Ovary (tissue), 9 donors: ENCODE measurements around the gene RPL36. TPM values are rescaled to one million over a fixed set of nuclear protein-coding genes. Genes with fewer than 3 reads are reported as not detected.

Source experiments
- DNase-seq, 5 donors: peaks; one replicate each; pipeline ENCODE4 v3.0.0-alpha.2; 2019 to 2020
- H3K27ac ChIP-seq, 2 donors: fragments of 200-600 bp; one replicate each; pipeline versions ENCODE4 v1.5.1 to v1.8.0; 2019 to 2022
- H3K27me3 ChIP-seq: fragments of 200-600 bp; one replicate; pipeline ENCODE4 v1.8.0; 2022
- H3K36me3 ChIP-seq: fragments of 200-600 bp; sonication (generic); one replicate; pipeline ENCODE4 v1.5.1; 2019
- H3K4me1 ChIP-seq: one replicate; pipeline ENCODE4 v1.8.1; 2013; ENCODE audit warnings: mild to moderate bottlenecking, moderate library complexity; ENCODE audit not compliant: insufficient read depth
- H3K4me3 ChIP-seq: fragments of 200-600 bp; sonication (generic); one replicate; pipeline ENCODE4 v1.5.1; 2017
- H3K9me3 ChIP-seq, 2 donors: fragments of 200-600 bp in 1 of 2; sonication (generic) in 1 of 2; one replicate each; pipeline versions ENCODE4 v1.5.1 to v1.8.1; 2013 to 2019; ENCODE audit warnings: mild to moderate bottlenecking in 1 of 2, moderate library complexity in 1 of 2
- EP300 ChIP-seq: sonication (generic); formaldehyde crosslinking; IDR thresholded peaks from one replicate; pipeline ENCODE4 v1.6.1; 2017; ENCODE audit warnings: antibody characterized with exemption
- POLR2A ChIP-seq: fragments of 450-650 bp; IDR thresholded peaks from one replicate; pipeline ENCODE4 v1.6.1; 2017; ENCODE audit warnings: antibody characterized with exemption, mild to moderate bottlenecking, moderate library complexity
- WGBS, 3 donors: extraction: QIAGEN DNeasy Blood & Tissue Kit in 1 of 3; methylation state at CpG; one replicate each; pipeline versions ENCODE4 v1.1.5 to v1.1.7; 2013 to 2017; 5-methylcytosine and 5-hydroxymethylcytosine counted together
- intact Hi-C, 4 donors: fragments of 100-400 bp; cut with DNase I; formaldehyde crosslinking; loops; one replicate each; pipeline versions ENCODE4 v1.11.0 to v1.15.1; 2022 to 2023
- polyA plus RNA-seq, 2 donors: library from polyadenylated mRNA; stranded (reverse); fragments of 200-250 nt in 1 of 2; fragments of 350-450 nt in 1 of 2; fragmentation: Illumina TruSeq in 1 of 2; extraction: RNeasy Lipid Tissue Mini Kit (QIAGEN cat#74804) in 1 of 2; gene quantifications; one replicate each; pipeline ENCODE4 v1.2.3, GENCODE V29; 2013 to 2014
- total RNA-seq, 7 donors: library from RNA; depleted of rRNA in 2 of 7; stranded (reverse); fragments of >200 nt in 2 of 7; fragmentation: NEBNext Ultra II Directional in 3 of 7; extraction: Animal tissue kit (Norgen Biotek cat#: 25700) in 3 of 7; gene quantifications; one replicate each; pipeline versions ENCODE4 v1.1.0 to v1.2.4, GENCODE V29; 2016 to 2023
- TF ChIP-seq, protein P1 (sequence below), 3 donors: fragments of 450-650 bp in 2 of 3; fragments of 200-600 bp in 1 of 3; IDR thresholded peaks; one replicate each; pipeline versions ENCODE4 v1.5.1 to v1.8.0; 2016 to 2022; ENCODE audit warnings: antibody characterized with exemption in 3 of 3, mild to moderate bottlenecking in 1 of 3
- donor health status: DM: no; HTN: no; CAD: no; lungs with moderate emphysema.
- donor health status: DM: no; HTN: no; CAD: no.
- donor health status: Bipolar disorder and iron deficiency.
- donor health status: DM: yes; HTN: yes; CAD: no.
- donor health status: DM: no; HTN: no; CAD: no.
- donor health status: DM: yes; HTN: yes; CAD: no.

RPL36 gene
- total and polyA plus RNA-seq, 9 donors = 318 to 2,904 (median 1,897) TPM

DNA sequence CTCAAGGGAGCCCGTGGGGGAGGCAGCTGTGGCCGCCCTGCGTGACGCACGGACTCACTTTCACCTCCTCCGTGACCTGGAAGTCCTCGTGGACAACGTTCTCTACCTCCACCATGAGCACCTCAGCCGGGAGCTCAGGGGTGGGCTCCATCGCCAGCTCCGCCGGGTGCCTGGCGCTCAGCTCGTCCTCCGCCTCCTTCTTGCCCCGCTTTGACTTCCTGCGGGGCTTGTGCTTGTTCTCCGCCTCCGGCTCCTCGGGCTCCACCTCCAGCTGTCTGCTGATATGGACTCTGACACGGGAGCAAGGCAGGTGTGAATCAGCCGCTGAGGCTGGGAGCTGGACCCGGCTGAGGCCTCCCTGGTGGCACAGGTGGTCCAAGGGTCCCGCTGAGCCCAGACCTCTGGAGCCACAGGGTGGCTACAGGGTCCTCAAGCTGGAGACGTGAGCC lies 21.6 kb downstream of the RPL36 start:
- TF ChIP-seq, protein P1, sequence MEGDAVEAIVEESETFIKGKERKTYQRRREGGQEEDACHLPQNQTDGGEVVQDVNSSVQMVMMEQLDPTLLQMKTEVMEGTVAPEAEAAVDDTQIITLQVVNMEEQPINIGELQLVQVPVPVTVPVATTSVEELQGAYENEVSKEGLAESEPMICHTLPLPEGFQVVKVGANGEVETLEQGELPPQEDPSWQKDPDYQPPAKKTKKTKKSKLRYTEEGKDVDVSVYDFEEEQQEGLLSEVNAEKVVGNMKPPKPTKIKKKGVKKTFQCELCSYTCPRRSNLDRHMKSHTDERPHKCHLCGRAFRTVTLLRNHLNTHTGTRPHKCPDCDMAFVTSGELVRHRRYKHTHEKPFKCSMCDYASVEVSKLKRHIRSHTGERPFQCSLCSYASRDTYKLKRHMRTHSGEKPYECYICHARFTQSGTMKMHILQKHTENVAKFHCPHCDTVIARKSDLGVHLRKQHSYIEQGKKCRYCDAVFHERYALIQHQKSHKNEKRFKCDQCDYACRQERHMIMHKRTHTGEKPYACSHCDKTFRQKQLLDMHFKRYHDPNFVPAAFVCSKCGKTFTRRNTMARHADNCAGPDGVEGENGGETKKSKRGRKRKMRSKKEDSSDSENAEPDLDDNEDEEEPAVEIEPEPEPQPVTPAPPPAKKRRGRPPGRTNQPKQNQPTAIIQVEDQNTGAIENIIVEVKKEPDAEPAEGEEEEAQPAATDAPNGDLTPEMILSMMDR (IDR thresholded peaks at IDR 0.05) = no peak
- TF ChIP-seq EP300 (no peak), POLR2A (no peak)
- H3K4me1 ChIP-seq = no peaks in the 10 kb centered on the region
- H3K27ac ChIP-seq = no peak overlapping the region
- no peaks in the 10 kb centered on the region for H3K27me3 ChIP-seq
- no peak for DNase-seq
- H3K4me3 ChIP-seq = no peak overlapping the region
- 74 to 83% (median 77%) methylated on average over 25 of the region's 25 CpGs for WGBS, 3 donors
- H3K36me3 ChIP-seq = no peaks in the 10 kb centered on the region
- intact Hi-C loops = no loop called here
- no peaks in the 10 kb centered on the region for H3K9me3 ChIP-seq

DNA sequence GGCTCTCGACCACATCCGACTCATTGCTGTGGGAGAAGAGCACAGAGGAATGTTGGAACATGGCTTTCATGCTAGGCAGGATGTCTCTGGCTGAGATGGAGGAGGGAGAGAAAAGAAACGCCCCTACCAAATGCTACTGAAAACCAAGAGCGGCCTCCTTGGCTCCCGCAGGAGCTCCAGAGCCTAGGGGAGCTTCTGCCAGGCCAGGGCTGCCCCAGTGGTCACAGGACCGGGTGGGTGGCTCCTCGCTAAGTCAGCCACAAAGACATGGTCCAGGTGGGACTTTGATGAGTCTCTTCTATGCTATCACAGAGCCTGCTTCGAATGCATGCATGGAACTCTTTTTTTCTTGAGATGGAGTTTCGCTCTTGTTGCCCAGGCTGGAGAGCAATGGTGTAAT lies 23.1 kb downstream of the RPL36 start:
- intact Hi-C loops = no loop called here
- H3K4me3 ChIP-seq = no peak overlapping the region
- H3K27me3 ChIP-seq = no peaks in the 10 kb centered on the region
- H3K4me1 ChIP-seq = no peaks in the 10 kb centered on the region
- H3K9me3 ChIP-seq = no peaks in the 10 kb centered on the region
- H3K36me3 ChIP-seq = no peaks in the 10 kb centered on the region
- WGBS, 3 donors = 87 to 91% (median 90%) methylated on average over 9 of the region's 9 CpGs
- no peak for DNase-seq
- H3K27ac ChIP-seq = no peak overlapping the region
- TF ChIP-seq EP300 (no peak), POLR2A (no peak)
- TF ChIP-seq, protein P1 (IDR thresholded peaks at IDR 0.05) = no peak

DNA sequence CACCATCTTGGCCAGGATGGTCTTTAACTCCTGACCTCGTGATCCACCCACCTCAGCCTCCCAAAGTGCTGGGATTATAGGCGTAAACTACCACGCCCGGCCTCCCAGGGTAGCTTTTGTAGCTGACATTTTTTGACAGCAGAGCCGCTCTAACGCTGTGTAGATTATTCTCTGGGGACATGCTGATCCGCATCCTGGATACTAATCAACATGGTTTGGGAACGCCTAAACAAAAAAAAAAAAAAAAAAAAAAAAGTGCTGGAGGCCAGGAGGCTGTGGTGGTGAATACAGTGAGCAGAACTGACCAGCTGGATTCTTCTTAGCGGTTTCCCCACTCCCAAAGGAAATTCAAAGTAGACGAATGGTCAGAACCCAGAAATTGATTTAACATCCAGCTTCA lies 24.7 kb downstream of the RPL36 start:
- intact Hi-C loops = no loop called here
- no peaks in the 10 kb centered on the region for H3K9me3 ChIP-seq
- no peak for TF ChIP-seq POLR2A
- TF ChIP-seq, protein P1 (IDR thresholded peaks at IDR 0.05) = no peak
- TF ChIP-seq EP300 = no peak
- H3K4me1 ChIP-seq = peaks cover 7% of the 10 kb centered on the region
- no peak overlapping the region for H3K4me3 ChIP-seq
- no peak overlapping the region for H3K27ac ChIP-seq
- WGBS, 3 donors = 87 to 88% (median 87%) methylated on average over 10 of the region's 10 CpGs
- no peak for DNase-seq
- H3K27me3 ChIP-seq = no peaks in the 10 kb centered on the region
- H3K36me3 ChIP-seq = no peaks in the 10 kb centered on the region

DNA sequence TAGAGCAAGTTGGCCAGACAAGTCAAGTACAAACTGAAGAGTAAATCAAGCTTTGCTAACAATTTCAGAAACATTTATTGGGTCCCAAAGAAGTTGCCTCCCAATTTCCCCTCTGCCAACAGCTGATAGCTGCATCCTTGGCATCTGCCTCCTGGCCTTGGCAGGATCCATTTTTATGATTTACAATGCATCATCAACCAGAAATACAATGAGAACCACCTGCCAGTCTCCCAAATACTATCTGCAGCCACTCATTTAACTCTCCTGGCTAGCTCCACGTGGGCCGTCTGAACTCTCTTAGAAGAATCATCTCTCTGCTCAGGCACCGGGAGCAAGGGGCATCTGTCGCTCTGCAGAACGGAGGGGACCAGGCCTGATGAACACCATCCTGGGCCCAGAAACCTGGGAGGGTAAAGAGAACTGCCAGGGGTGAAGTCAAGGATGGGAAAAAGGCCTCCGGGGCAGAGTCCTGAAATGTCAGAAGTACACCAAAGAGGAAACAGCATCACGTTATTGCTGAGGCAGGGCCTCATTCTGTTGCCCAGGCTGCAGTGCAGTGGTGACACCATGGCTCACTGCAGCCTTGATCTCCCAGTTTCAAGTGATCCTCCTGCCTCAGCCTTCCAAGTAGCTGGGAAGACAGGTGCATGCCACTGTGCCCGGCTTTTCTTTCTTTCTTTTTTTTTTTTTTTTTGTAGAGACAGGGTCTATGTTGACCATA lies 27.3 kb downstream of the RPL36 start:
- H3K27me3 ChIP-seq = no peaks in the 10 kb centered on the region
- no peaks in the 10 kb centered on the region for H3K9me3 ChIP-seq
- no peaks in the 10 kb centered on the region for H3K36me3 ChIP-seq
- DNase-seq = no peak
- no peak overlapping the region for H3K4me3 ChIP-seq
- TF ChIP-seq, protein P1 (IDR thresholded peaks at IDR 0.05) = no peak
- TF ChIP-seq EP300 = no peak
- TF ChIP-seq POLR2A = no peak
- intact Hi-C loops = no loop called here
- peaks cover 7% of the 10 kb centered on the region for H3K4me1 ChIP-seq
- WGBS, 3 donors = 73 to 77% (median 76%) methylated on average over 8 of the region's 8 CpGs
- H3K27ac ChIP-seq = no peak overlapping the region
